Measurements from ENCODE around the gene SEMA6A.

Gene SEMA6A

DNA sequence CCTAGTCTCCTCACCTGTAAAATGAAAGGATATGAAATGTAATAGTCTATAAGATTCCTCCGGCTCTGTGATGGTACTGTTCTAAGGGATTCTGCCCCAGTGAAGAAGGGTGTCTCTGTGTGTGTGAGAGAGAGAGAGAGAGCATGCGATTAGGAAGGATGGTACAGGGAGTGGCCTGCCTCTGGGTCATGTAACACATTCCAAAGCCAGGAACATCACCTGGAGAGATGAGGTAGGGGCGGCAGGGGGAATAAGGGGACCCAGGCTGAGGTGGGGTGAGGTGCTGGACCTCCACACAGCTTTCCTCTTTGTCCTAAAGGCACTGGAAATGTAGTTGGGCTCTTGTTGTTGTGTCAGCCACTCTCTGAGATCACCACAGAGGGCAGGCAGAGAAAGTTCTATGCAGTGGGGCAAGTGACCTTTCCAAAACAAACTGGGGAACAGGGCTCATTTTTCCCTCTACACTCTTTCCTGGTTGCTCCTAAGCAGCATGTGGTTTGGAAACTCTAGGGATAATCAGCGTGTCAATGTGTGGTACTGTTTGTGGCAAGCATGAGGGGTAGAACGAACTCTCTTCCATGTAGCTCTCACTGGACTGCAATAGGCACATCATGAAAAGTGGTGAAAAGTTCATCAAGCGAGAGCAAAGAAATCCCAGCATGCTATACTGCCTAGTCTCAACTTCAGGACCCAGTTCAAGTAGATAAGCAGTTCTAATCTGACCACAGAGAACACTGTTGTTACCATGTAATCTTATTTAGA lies 65.0 kb downstream of the SEMA6A start:
- Histone ChIP-seq H3K9ac (no peak overlapping the region), H3K27me3 (ENCODE audit: insufficient read depth, low read depth) (no peaks in the 10 kb centered on the region), H3K27ac (no peak overlapping the region), H3K4me2 (no peak overlapping the region), H3K79me2 (ENCODE audit: insufficient read depth, low read depth) (no peaks in the 10 kb centered on the region), H3K4me1 (ENCODE audit: low read depth, poor library complexity, severe bottlenecking) (no peaks in the 10 kb centered on the region), H2AFZ (ENCODE audit: low read depth) (no peak overlapping the region), H3K36me3 (ENCODE audit: insufficient read depth) (no peaks in the 10 kb centered on the region), H3K4me3 (IDR thresholded peaks at IDR 0.05; ENCODE audit: insufficient read depth, low read depth, low read length) (no peak overlapping the region), H4K20me1 (ENCODE audit: insufficient read depth) (no peaks in the 10 kb centered on the region)
- TF ChIP-seq, protein P1, sequence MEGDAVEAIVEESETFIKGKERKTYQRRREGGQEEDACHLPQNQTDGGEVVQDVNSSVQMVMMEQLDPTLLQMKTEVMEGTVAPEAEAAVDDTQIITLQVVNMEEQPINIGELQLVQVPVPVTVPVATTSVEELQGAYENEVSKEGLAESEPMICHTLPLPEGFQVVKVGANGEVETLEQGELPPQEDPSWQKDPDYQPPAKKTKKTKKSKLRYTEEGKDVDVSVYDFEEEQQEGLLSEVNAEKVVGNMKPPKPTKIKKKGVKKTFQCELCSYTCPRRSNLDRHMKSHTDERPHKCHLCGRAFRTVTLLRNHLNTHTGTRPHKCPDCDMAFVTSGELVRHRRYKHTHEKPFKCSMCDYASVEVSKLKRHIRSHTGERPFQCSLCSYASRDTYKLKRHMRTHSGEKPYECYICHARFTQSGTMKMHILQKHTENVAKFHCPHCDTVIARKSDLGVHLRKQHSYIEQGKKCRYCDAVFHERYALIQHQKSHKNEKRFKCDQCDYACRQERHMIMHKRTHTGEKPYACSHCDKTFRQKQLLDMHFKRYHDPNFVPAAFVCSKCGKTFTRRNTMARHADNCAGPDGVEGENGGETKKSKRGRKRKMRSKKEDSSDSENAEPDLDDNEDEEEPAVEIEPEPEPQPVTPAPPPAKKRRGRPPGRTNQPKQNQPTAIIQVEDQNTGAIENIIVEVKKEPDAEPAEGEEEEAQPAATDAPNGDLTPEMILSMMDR (conservative IDR thresholded peaks at IDR 0.05; ENCODE audit: low read depth, low read length), result no peak

DNA sequence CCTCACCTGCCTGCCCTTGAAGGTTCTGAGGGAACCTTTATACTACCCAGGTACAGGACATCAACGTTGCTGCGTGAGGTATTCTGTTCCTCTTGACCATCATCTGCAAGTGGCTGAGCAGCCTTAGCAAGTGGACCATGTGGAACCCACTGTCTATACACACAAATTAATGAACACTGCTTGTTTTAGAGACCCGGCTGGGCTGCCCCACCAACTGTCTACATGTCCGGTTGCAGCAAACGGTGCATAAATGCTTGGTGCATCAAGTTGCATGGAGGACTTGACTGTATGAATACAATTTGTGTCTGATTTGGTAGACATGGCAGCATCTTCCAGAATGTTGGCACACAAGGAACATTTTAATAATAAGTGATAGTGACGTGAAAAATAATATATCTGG lies 65.8 kb downstream of the SEMA6A start:
- H3K27me3 ChIP-seq (ENCODE audit: insufficient read depth, low read depth), result no peaks in the 10 kb centered on the region
- no peaks in the 10 kb centered on the region for H3K4me1 ChIP-seq (ENCODE audit: low read depth, poor library complexity, severe bottlenecking)
- no peak overlapping the region for H3K27ac ChIP-seq
- no peak overlapping the region for H3K9ac ChIP-seq
- H3K4me2 ChIP-seq, result no peak overlapping the region
- H3K4me3 ChIP-seq (IDR thresholded peaks at IDR 0.05; ENCODE audit: insufficient read depth, low read depth, low read length), result no peak overlapping the region
- H2AFZ ChIP-seq (ENCODE audit: low read depth), result no peak overlapping the region
- no peaks in the 10 kb centered on the region for H4K20me1 ChIP-seq (ENCODE audit: insufficient read depth)
- no peaks in the 10 kb centered on the region for H3K36me3 ChIP-seq (ENCODE audit: insufficient read depth)
- no peaks in the 10 kb centered on the region for H3K79me2 ChIP-seq (ENCODE audit: insufficient read depth, low read depth)
- TF ChIP-seq, protein P1 (conservative IDR thresholded peaks at IDR 0.05; ENCODE audit: low read depth, low read length), result no peak

DNA sequence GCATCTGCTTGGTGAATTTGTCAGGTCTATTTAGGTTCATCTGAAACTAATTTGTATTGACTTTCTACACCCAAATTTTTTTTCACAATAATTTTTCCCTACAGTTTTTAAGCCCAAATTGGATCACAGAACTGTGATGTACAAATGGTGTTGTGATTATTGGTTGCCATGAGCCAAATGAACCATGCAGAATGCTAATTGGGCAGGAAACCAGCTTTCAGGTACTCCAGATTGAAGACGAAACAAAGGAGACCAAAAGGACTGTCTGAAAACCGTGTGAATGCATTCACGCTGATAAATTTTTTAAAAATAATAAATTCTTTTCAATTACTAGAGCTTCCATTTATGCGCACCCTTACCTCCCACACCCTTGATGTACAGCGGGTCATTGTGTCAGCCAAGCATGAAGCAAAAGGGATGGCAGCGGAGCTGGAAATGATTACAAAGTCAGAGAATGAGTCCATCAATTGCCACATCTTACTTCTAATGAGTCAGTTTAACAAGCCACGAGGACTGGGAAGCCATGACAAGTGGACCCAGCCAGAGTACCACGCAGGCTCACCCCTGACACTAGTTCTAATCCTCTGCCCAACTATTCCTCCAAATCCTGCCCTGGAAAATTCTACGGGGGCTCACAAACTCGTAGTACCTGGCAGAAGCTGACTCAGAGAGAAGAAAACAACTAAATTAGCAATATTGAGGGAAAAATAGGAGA lies 66.5 kb downstream of the SEMA6A start:
- no peaks in the 10 kb centered on the region for H3K4me1 ChIP-seq (ENCODE audit: low read depth, poor library complexity, severe bottlenecking)
- no peak overlapping the region for H3K4me3 ChIP-seq (IDR thresholded peaks at IDR 0.05; ENCODE audit: insufficient read depth, low read depth, low read length)
- no peaks in the 10 kb centered on the region for H4K20me1 ChIP-seq (ENCODE audit: insufficient read depth)
- no peaks in the 10 kb centered on the region for H3K79me2 ChIP-seq (ENCODE audit: insufficient read depth, low read depth)
- H3K4me2 ChIP-seq, result no peak overlapping the region
- no peak overlapping the region for H2AFZ ChIP-seq (ENCODE audit: low read depth)
- no peak overlapping the region for H3K27ac ChIP-seq
- no peaks in the 10 kb centered on the region for H3K27me3 ChIP-seq (ENCODE audit: insufficient read depth, low read depth)
- H3K9ac ChIP-seq, result no peak overlapping the region
- no peaks in the 10 kb centered on the region for H3K36me3 ChIP-seq (ENCODE audit: insufficient read depth)
- TF ChIP-seq, protein P1 (conservative IDR thresholded peaks at IDR 0.05; ENCODE audit: low read depth, low read length), result no peak

DNA sequence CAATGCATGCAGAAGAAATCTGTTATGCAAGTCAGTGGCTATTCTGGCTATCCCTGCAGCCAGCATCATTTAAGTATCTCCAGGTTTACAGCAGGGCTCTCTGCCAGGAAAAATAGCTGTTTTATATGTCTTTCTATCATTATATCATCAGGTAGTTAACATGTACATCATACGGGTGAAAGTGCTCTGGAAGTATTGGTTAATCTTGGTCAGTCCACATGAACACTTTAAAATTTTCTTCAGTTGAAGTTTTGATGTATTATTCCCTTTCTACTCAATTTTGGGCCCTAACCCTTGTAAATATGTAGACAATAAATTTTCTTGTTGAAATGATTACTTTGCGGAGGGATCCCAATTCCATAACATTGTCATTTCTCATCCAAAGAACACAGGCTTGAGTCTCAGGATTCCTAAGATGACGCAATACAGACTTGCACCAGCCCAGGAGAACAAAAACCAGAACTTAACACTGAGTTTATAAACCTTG lies 67.5 kb downstream of the SEMA6A start:
- no peak overlapping the region for H3K4me3 ChIP-seq (IDR thresholded peaks at IDR 0.05; ENCODE audit: insufficient read depth, low read depth, low read length)
- no peak overlapping the region for H3K9ac ChIP-seq
- H3K4me1 ChIP-seq (ENCODE audit: low read depth, poor library complexity, severe bottlenecking), result no peaks in the 10 kb centered on the region
- H3K4me2 ChIP-seq, result no peak overlapping the region
- TF ChIP-seq, protein P1 (conservative IDR thresholded peaks at IDR 0.05; ENCODE audit: low read depth, low read length), result no peak
- H3K27ac ChIP-seq, result no peak overlapping the region
- H3K79me2 ChIP-seq (ENCODE audit: insufficient read depth, low read depth), result no peaks in the 10 kb centered on the region
- H3K36me3 ChIP-seq (ENCODE audit: insufficient read depth), result no peaks in the 10 kb centered on the region
- no peaks in the 10 kb centered on the region for H3K27me3 ChIP-seq (ENCODE audit: insufficient read depth, low read depth)
- H4K20me1 ChIP-seq (ENCODE audit: insufficient read depth), result no peaks in the 10 kb centered on the region
- H2AFZ ChIP-seq (ENCODE audit: low read depth), result no peak overlapping the region

Data from KMS-11 (cell line).